ENCODE results near the gene LBH. TPM values are rescaled to one million over a fixed set of nuclear protein-coding genes. Genes with fewer than 3 reads are reported as not detected.

LBH gene
- total RNA-seq, 3 donors from 2014 or later = 102 to 143 (median 119) TPM

DNA sequence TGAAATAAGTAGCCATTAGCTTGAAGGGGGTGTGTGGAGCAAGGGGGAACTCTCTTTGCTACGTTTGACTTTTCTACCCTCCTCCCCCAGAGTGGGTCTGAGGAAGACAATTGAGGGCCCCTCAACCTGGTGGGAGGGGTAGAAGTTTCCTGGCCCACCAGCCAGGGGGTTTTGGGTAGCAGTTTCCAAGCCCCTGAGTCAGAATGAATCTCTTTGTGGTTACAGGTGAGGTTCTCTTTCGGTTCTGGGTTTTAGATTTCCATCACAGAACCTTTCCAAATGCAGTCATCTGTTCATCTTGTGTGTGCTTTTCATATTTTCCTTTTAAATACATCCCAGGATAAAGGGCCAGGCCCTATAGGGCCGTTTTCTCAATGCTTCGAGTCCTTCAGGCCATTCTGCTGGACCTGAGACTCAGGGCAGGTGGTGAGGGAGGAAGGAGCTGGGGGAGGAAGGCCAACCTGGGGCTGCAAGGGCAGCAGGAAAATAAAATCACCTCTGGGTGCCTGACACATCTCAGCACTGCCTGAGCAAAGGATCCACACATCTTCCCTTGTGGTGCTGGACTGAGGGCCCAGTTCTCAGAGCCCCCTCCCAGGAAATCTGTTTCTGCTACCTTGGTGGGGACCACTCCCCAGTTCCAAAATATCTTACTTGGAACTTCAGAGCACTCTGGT is 4.7 kb downstream of the LBH start:
- no peaks in the 10 kb centered on the region for H3K27me3 Mint-ChIP-seq (ENCODE audit: low read depth)
- H3K9me3 Mint-ChIP-seq = no peaks in the 10 kb centered on the region
- DNase-seq (peak; percentile 60), ATAC-seq (peak; percentile 4)
- peak overlapping the region; percentile 86 for H3K4me3 Mint-ChIP-seq
- peaks cover 80% of the 10 kb centered on the region for H3K4me1 Mint-ChIP-seq (ENCODE audit: low read depth)
- H3K36me3 Mint-ChIP-seq (ENCODE audit: insufficient read depth) = peaks cover 48% of the 10 kb centered on the region

DNA sequence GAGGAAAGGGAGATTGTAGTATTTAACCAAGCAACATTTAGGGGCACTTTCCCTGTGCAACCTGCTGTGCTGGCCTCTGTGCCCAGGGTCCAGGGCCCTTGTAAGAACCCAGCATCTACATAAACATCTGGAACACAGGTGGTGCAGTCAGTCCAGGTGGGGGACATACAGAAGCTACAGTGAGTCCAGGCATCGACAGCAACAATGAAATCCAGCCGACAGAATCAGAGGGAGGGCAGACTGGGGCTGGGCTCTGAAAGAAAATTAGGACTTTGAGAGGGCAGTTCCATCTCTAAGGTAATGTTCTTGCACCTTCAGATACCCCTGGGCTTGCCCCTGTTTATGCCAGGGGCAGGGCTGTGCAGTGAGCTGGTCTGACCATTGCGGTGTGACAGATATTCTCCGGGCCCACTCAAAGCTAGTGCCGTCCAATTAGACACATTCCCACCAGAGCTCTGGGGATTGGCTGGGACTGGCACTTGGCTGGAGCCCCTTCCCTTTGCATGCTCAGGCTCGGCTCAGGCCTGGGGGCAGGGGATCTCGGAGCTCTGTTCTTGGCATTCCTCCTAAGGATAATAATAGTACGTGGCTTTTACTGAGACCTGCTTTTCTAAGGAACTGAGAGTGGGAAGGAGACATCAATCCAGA is 5.4 kb downstream of the LBH start:
- Mint-ChIP-seq H3K9me3 (no peaks in the 10 kb centered on the region), H3K27me3 (ENCODE audit: low read depth) (no peaks in the 10 kb centered on the region), H3K4me1 (ENCODE audit: low read depth) (peaks cover 84% of the 10 kb centered on the region), H3K4me3 (peak overlapping the region; percentile 86), H3K36me3 (ENCODE audit: insufficient read depth) (peaks cover 51% of the 10 kb centered on the region)
- ATAC-seq (no peak), DNase-seq (no peak)

- DNase-seq = peak; percentile 43
- ATAC-seq = peak; percentile 13 to 20
- peak overlapping the region; percentile 86 for H3K4me3 Mint-ChIP-seq
- peaks cover 52% of the 10 kb centered on the region for H3K36me3 Mint-ChIP-seq (ENCODE audit: insufficient read depth)
- no peaks in the 10 kb centered on the region for H3K9me3 Mint-ChIP-seq
- H3K4me1 Mint-ChIP-seq (ENCODE audit: low read depth) = peaks cover 88% of the 10 kb centered on the region
- H3K27me3 Mint-ChIP-seq (ENCODE audit: low read depth) = no peaks in the 10 kb centered on the region
Measured at GRCh38 chr2:30237239-30237965, 6.1 kb downstream of the LBH start.

GRCh38 chr2:30237966-30238800 is 6.8 kb downstream of the LBH start:
- H3K27me3 Mint-ChIP-seq (ENCODE audit: low read depth) = no peaks in the 10 kb centered on the region
- peaks cover 58% of the 10 kb centered on the region for H3K36me3 Mint-ChIP-seq (ENCODE audit: insufficient read depth)
- DNase-seq (no peak), ATAC-seq (no peak)
- H3K4me3 Mint-ChIP-seq = peak overlapping the region; percentile 86
- H3K4me1 Mint-ChIP-seq (ENCODE audit: low read depth) = peaks cover 93% of the 10 kb centered on the region
- H3K9me3 Mint-ChIP-seq = no peaks in the 10 kb centered on the region

- ATAC-seq = peak; percentile 11 to 16
- H3K4me3 Mint-ChIP-seq = peak overlapping the region; percentile 54
- peaks cover 54% of the 10 kb centered on the region for H3K36me3 Mint-ChIP-seq (ENCODE audit: insufficient read depth)
- H3K27me3 Mint-ChIP-seq (ENCODE audit: low read depth) = no peaks in the 10 kb centered on the region
- H3K4me1 Mint-ChIP-seq (ENCODE audit: low read depth) = peaks cover 93% of the 10 kb centered on the region
- peak; percentile 68 for DNase-seq
- no peaks in the 10 kb centered on the region for H3K9me3 Mint-ChIP-seq
Measured at GRCh38 chr2:30239308-30239985, 8.1 kb downstream of the LBH start.

DNA sequence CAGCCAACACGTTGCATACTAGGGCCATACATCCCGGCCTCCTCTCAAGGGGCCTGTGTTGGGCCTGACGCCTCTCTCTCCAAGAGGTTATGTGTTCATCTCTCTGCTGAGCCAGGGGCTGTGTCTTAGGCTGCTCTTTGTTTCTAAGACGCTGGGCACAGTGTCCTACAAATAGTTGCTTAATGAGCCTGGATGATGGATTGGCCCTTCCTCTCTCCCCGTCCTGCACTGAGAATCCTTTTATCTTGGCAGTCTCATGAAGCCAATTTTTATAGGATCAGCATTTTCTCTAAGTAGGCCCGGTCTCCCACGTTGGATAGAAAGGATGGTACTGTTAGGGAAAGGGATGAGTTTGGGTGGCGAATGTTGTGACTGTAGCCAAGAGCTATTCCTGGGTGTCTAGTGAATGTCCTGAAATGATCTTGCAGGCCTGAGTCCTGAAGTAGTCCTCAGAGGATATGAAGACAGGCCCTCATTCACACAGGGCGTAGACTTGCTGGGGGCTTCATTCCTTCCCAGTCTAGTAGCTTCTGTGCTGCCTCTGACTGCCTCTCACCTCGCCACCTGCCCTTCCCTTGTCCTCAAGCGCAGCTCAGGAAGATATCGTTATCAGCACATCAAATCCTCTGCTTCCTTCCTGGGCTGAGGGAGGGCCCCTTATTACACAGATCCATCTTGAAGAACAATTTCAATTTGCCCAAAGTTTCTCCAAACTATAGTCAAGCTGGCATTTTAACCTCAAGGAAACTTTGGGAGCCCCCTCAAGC is 8.8 kb downstream of the LBH start:
- Mint-ChIP-seq H3K27me3 (ENCODE audit: low read depth) (no peaks in the 10 kb centered on the region), H3K9me3 (no peaks in the 10 kb centered on the region), H3K4me1 (ENCODE audit: low read depth) (peaks cover 88% of the 10 kb centered on the region), H3K4me3 (peak overlapping the region; percentile 46), H3K36me3 (ENCODE audit: insufficient read depth) (peaks cover 51% of the 10 kb centered on the region)
- DNase-seq (no peak), ATAC-seq (no peak)

GRCh38 chr2:30243231-30243630 is 11.9 kb downstream of the LBH start:
- Mint-ChIP-seq H3K4me3 (no peak overlapping the region), H3K9me3 (no peaks in the 10 kb centered on the region), H3K27me3 (ENCODE audit: low read depth) (no peaks in the 10 kb centered on the region), H3K4me1 (ENCODE audit: low read depth) (peaks cover 87% of the 10 kb centered on the region), H3K36me3 (ENCODE audit: insufficient read depth) (peaks cover 52% of the 10 kb centered on the region)
- ATAC-seq (no peak), DNase-seq (no peak)

- no peak for ATAC-seq
- Mint-ChIP-seq H3K4me1 (ENCODE audit: low read depth) (peaks cover 87% of the 10 kb centered on the region), H3K4me3 (no peak overlapping the region)
Measured at GRCh38 chr2:30245364-30245763, 14.0 kb downstream of the LBH start.

DNA sequence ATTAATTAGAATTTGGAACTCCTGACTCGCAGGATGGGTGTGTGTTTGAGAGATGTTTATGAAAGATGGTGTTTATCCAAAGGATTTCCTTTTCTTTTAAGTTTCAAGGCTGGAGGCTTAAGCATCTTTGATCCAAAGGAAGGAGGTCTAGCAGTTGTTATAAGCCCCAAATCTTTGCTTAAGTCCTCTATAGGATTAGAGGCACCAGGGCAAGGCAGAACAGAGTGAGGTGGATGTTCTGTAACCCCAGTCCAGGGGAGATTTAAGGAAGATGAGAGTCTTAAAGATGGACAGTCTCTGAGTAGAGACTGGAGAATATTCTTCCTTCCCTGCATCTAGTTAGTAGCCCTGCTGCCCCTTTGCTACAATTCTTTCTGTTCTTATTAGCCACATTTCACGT is 17.5 kb downstream of the LBH start:
- ATAC-seq (no peak), DNase-seq (no peak)
- Mint-ChIP-seq H3K27me3 (ENCODE audit: low read depth) (no peaks in the 10 kb centered on the region), H3K36me3 (ENCODE audit: insufficient read depth) (peaks cover 38% of the 10 kb centered on the region), H3K9me3 (no peaks in the 10 kb centered on the region), H3K4me3 (no peak overlapping the region), H3K4me1 (ENCODE audit: low read depth) (peaks cover 91% of the 10 kb centered on the region)

More at GRCh38 chr2:30245364-30245763, 14.0 kb downstream of the LBH start:
- DNase-seq = no peak
- Mint-ChIP-seq H3K36me3 (ENCODE audit: insufficient read depth) (peaks cover 45% of the 10 kb centered on the region), H3K27me3 (ENCODE audit: low read depth) (no peaks in the 10 kb centered on the region), H3K9me3 (no peaks in the 10 kb centered on the region)

DNA sequence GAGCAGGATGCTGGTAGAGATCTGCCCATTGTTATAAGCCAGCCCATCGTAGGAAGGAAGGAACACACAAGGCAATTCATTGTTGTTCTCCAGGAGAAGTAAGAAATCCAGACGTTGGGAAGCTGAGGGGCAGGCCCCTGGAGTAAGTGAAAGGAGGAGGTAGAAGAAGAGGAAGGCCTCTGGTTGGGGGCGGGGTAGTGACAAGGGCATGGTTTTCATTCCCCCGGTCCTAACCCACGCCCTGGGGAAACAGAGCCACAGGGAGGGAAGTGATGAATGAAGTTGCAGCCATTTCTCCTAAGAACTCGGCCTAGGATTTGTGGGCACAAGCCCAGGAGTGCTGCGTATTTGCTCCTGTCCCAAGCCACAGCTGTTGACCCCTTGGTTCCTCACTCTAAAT is 18.0 kb downstream of the LBH start:
- DNase-seq = no peak
- Mint-ChIP-seq H3K4me1 (ENCODE audit: low read depth) (peaks cover 91% of the 10 kb centered on the region), H3K4me3 (no peak overlapping the region), H3K36me3 (ENCODE audit: insufficient read depth) (peaks cover 38% of the 10 kb centered on the region), H3K27me3 (ENCODE audit: low read depth) (no peaks in the 10 kb centered on the region), H3K9me3 (no peaks in the 10 kb centered on the region)
- no peak for ATAC-seq

DNA sequence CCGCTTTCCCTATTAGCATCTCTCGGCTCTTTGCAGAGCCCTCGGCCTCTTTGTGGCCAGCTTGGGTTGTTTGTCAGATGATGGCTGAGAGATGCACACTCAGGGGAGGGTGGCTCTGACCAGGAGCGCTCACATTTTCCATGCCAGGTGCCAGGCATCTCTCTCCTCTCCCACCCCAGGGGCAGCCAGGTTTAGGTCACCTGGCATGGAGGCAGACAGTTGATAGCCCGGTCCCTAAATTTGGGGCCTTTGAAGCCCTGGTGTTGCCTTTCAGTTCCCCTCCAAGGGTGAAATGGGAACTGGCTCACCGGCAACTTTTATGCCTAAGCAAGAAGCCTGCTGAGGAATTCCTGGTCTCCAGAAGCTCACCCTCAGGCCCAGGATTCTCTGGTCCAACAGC is 19.1 kb downstream of the LBH start:
- Mint-ChIP-seq H3K27me3 (ENCODE audit: low read depth) (no peaks in the 10 kb centered on the region), H3K9me3 (no peaks in the 10 kb centered on the region), H3K4me3 (no peak overlapping the region), H3K4me1 (ENCODE audit: low read depth) (peaks cover 96% of the 10 kb centered on the region), H3K36me3 (ENCODE audit: insufficient read depth) (peaks cover 39% of the 10 kb centered on the region)
- ATAC-seq (no peak), DNase-seq (no peak)

DNA sequence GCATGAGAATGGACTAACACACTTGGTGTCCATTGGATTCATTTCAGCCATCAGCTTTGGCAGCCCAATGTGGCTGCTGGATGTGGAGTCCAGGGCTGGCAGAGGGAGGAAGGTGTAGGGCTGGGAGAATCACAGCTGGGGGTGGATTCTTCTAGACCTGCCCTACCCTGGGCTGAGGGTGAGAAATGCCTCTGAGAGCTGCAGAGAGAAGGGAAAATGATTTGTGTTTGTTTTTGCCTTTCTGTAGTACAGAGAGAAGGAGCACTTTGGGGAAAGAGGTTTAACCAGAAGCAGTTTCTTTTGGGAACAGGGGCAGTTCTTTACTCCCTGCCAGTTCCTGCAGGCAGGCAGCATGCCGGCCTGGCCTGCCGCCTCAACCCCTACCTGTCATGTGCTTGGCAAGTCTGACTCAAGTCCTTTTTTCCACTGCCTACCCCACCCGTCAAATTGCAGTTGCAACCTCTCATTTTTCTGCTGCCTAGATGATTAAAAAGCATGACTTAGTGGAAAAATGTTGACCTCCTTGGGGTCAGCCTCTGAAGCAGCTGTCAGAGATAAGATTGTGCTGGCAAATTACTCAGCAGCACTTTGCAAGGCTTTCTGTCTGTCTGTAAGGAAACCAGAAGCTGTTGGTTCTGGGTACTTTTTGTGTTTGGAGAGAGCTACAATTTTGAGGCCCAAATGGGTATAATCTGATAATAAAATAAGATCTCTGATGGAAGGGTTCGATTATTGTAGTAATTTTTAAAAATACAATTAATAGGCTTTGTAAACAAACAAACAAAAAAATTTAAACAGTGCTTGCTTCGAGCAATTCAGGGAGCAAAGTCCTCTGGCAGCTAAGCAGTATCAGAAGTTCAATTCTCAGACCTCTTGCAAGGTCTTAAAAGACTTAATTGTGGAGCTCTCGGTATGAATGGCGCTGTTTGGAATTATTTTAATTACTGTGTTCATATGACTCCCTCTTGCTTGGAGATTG is 21.7 kb downstream of the LBH start:
- DNase-seq = peak; percentile 67
- no peaks in the 10 kb centered on the region for H3K9me3 Mint-ChIP-seq
- peak; percentile 78 to 82 for ATAC-seq
- H3K36me3 Mint-ChIP-seq (ENCODE audit: insufficient read depth) = peaks cover 42% of the 10 kb centered on the region
- H3K27me3 Mint-ChIP-seq (ENCODE audit: low read depth) = no peaks in the 10 kb centered on the region
- peaks cover 98% of the 10 kb centered on the region for H3K4me1 Mint-ChIP-seq (ENCODE audit: low read depth)
- H3K4me3 Mint-ChIP-seq = peak overlapping the region; percentile 26

Data from activated T-cell treated with anti-CD3 and anti-CD28 coated beads, Interleukin-2, amount 50 U/mL, for 4 hours (primary cell).